Stimulated activated CD8-positive, alpha-beta memory T cell treated with anti-CD3 and anti-CD28 coated beads, Interleukin-12 subunit alpha, Interleukin-12 subunit beta, amount 100 ng/mL, for 1 hour (primary cell): ENCODE data around the gene DLEU7.

Source experiments
- DNase-seq: peaks from one replicate; pipeline ENCODE4 v3.0.0-alpha.2; 2020; ENCODE audit warnings: low read depth

Gene DLEU7

DNA sequence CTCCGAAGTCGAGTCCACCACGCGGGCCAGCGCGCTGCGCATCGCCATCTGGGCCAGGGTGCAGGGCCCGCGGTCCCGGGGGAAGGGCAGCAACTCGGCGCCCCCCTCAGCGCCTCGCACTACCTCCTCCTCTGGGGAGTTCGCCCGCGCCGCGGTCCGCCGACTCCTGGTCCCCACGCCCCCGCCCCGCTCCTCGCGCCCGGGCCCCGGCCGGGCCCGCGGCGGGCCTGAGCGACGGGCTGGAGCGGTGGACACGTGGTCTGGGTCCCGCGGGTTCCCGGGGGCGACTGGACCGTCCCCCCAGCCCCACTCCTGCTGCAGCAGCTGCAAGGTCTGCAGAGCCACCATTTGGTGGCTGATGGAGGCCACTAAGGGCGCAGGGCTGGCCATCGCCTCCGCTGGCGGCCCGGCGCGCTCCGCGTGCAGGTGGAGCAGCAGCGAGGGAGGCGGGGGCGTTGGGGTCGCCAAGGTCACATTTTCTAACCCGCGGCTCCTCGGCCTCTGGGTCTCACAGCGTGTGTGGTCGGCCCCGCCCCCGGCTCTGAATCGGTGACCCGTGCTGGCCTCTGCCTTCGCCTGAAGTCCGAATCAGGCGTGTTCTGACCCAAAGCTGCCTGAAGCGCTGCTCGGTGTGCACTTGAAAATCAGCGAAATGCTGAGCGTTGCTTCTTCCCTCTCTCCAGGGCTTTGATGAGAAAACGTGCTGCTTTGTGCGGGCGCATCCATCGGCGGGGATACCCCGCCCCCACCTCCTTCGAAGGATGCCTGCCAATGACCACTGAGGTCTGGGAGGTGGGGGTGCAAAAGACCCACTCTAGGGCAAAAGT lies at the start of gene DLEU7:
TSS of gene DLEU7 (minus strand) at position 436 of the 827 bp plus-strand sequence. CDS start at position 390, 46 bp downstream.
- no peak for DNase-seq

DNA sequence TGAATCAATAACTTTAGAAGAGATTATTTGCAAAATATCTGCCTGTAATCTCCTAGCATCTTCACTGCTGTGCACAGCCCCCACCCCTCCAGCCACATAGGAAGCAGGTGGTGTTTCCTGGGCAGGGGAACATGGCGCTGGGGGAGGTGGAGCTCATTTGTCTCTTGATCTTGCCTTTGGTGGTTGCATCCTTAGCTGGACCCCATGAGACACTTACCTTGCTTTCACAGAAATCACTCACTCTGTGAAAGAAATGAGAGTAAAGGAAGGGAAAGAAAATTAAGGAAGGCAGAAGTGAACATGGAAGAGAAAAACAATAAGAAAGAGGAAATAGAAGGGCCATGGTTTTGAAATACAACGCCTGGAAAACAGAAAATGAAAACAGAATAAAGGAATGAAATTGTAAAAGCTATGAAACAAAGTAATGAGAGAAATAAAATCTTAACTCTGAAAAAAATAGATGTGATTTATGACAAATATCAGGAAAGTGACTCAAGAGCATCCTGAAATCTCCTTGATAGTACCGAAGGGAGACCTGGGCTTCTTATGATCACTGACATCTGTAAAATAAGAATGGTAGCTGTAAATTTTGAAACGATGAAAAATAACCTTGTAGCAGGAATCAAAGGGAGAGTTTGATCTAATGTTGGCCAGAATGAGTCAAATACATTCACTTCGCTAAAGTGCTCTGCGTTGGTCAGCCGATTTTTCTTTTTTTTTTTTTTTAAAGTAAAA lies 48.9 kb upstream of the DLEU7 start:
- no peak for DNase-seq

DNA sequence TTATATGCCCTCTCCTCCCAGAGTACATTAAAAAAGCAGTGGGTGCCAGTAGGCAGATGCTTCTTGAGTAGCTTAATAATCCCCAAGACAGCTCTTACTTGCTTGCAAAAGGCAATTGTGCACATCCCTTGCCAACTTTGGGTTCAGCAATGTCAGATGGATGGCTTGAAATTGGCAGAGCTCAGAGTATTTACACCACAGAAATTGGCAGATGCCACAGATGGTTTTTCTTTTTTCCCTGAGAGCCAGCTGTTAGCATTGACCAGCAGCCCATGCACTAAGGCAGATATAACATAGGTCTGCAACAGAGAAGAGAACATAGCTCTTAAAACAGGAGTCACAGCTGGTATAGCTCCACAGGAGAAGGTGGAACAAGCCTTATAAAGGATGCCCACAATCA lies 47.7 kb upstream of the DLEU7 start:
- DNase-seq, result no peak

DNA sequence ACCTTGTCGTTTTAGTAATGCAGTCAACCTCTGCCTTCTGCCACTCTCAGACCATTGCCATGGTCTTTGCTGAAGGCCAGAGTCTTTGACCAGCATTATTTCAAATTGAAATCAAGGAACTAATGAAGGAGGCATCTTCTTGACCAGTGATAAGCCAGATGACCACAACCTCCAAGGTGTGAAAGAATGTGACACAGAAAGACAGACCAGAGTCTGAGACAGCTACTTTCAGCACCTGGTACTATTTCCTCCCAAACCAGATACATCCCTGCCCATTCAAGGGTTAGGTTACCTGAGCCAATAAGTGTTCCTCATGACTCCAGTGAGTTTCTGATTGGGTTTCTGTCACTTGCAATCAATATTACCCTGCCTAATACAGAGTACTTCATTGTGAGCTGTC lies 45.8 kb upstream of the DLEU7 start:
- no peak for DNase-seq

DNA sequence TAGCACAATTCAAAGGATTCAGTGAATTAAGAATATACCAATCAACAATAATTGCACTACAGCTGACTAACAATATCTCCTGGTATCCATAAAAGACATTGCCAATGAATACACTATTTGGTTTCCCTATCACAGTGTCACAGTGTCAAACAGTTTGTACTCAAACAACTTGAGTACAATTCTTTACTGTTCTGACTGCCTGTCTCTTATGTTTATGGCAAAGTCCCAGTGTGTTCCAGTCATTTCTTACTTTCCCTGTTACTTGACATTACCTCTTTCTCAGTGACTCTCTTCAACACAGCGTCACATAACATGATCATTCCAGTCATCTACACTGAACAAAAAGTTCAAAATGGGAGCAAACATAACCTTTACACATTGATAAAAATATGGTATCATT lies 44.9 kb upstream of the DLEU7 start:
- DNase-seq, result no peak

DNA sequence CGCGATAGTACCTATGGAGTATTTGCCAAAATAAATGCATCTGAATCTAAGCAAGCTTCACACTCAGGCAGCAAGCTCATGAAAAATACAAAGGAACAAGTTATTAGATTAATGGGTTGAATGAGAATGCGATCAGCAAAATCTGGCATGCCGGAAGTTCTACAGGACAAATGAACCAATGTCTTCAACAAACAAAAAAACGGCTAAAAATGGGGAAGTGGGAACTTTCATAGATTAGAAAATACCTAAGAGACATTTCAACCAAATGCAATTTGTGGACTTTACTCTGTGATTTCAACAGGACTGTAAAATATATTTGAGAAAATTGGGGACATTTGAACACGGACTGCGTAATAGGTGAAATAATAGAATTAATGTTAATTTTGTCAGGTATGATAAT lies 43.7 kb upstream of the DLEU7 start:
- DNase-seq, result no peak

DNA sequence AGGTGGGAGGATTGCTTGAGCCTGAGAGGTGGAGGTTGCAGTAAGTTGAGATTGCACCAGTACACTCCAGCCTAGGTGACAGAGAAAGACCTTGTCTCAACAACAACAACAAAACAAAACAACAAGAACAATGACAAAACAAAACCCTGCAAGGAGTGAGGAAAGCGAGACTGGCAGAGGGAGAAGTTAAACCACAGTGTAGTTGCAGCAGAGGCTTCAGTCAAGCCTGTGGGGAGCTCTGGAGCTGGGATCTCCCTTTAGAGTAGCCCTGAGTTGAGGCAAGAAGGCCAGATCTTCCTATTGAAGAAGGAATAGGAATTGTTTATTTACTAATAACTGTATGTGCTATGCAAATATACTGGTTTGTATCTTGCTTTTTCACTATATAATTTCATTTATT lies 40.8 kb upstream of the DLEU7 start:
- DNase-seq, result no peak

DNA sequence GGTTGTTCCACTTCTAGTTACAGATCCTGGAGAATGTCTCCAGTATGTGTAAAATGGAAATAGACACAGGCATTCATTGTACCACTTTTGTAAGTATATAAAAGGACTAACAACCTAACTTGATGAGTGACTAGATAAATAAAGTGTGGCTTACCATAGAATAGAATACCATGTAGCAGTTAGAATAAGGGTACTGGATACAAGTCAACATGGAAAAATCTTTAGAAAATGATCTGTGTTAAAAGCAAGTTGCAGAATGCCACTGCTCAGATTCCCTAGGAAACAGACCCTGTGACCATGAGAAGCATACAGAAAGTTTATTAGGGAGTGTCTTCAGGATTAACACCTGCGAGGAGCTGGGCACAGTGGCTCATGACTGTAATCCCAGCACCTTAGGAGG lies 40.2 kb upstream of the DLEU7 start:
- no peak for DNase-seq

DNA sequence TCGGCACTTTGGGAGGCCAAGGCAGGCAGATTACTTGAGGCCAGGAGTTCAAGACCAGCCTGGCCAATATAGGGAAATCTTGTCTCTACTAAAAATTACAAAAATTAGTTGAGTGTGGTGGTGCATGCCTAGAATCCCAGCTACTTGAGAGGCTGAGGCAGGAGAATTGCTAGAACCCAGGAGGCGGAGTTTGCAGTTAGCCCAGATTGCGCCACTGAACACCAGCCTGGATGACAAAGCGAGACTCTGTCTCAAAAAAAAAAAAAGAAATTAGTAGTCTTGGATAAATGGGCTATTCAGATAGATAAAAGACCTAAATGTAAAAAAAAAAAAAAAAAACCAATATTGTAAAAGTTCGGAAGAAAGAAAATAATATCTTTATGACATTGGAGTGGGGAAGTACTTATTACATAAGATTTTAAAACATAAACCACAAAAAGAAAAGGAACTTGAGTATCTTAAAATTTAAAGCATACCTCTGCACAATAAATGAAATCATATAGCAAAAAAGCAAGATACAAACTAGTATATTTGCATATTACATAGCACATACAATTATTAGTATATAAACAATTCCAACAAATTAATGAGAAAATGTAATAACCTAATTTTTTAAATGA lies 39.4 kb upstream of the DLEU7 start:
- DNase-seq, result no peak

DNA sequence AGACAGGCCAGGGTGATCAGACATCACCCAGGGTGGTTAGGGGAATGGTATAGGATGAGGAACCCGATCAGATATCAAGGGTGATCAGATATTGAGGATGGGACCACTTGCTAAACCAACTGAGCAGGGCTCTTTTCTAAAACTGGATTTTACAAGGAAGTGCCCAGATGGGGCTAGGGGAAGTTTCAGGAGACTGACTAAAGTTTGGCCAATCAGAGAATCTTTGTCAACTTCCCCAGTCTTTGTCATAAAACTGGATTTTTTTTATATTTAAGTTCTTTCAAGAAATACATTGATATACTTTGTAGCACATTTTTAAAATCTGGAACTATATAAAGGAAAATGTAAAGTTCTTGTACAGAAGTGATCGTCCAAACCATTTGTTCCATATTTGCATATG lies 30.5 kb upstream of the DLEU7 start:
- DNase-seq, result no peak

DNA sequence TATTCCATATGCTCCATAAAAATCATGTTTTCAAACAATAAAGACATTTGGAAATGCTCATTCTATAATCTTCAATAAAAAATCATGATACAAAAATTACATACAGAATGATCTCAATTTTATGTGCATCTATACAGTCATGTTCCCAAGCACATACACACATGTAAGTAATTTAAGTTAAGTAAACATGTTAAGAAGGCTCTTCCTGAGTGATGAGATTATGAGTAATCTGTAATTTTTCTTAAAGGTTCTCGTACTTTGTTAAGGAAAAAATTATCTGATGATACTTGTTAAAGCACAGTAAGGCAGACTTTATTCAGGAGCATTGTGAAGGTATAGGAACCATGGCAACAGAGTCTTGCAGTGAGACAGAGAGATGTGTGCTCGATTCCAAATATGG lies 30.0 kb upstream of the DLEU7 start:
- DNase-seq, result no peak

DNA sequence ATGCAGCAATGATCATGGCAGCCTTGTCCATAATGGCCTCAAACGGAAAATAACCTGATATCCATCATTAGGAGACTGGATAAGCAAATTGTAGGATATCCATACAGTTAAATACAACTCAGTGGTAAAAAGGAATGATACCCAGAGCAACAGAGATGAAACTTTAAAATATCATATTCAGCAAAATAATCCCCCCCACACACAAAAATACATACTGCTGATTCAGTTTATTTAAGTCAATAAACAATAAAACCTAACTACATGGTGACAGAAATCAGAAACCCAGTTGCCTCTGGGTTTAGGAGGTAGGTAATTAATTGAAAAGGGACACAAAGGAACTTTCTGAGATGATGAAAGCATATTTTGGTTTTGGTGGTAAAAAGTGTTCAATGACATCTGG lies 27.9 kb upstream of the DLEU7 start:
- DNase-seq, result no peak

DNA sequence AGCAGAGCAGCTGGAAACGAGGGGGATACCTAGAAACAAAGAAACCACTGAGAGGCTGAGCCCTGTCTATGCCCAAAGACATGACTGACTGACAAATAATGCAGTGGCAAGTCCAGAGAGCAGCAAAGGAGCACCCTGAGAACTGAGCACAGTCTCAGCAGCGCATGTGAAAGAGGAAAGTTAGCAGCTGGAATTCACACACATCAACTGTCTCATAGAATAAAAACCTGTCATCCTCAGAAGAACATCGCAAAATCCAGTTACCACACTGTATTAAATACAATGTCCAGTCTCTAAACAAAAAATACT lies 24.1 kb upstream of the DLEU7 start:
- no peak for DNase-seq

DNA sequence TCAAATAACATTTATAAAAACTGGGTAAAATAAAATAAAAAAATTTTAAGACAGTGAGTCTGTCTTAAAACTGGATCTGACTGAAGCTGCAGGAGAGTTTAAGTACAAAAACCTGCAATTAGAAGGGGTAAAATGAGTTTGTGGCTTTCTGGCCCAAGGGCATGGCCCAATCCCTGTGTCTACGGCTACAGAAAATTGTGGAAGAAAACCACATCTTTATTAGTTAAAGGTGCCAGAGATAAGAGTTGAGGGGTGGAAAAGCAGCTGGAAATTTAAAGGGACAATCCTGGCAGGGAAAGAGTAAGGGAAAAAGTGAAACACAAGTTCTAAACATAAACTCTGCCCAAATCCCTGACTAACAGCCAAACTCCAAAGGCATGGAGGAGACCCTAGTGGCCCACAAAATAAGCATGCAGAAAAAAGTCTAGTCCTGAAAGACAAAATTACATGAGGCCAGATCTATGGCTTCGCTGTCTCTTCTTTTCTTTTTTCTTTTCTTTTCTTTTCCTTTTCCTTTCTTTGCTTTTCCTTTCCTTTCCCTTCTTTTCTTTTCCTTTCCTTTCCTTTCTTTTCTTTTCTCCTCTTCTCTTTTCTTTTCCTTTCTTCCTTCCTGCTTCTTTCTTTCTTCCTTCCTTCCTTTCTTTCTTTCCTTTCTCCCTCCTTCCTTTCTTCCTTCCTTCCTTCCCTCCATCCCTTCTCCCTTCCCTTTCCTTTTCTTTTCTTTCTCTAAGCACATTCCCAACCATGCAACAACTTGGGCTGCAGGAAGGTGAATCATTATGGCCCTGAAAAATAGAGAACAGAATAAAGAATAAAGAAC lies 23.5 kb upstream of the DLEU7 start:
- no peak for DNase-seq

DNA sequence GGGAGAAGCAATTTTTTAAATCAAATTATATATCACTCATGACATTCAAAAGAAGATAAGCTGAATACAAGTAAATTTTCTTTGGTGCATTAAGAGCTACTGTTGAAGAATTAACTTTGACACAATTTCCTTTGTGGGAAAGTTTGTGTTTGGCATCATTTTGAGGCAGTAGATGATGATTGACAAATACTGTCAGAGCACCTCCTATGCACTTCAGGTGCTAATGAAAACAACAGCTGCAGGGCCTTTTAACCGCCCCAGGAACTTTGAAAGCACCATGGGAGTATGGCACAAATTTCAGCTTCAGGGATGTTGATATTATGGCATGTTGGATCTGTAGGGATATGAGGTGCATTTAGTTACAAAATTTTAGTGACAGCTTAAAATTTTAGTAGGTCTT lies 21.0 kb upstream of the DLEU7 start:
- no peak for DNase-seq

DNA sequence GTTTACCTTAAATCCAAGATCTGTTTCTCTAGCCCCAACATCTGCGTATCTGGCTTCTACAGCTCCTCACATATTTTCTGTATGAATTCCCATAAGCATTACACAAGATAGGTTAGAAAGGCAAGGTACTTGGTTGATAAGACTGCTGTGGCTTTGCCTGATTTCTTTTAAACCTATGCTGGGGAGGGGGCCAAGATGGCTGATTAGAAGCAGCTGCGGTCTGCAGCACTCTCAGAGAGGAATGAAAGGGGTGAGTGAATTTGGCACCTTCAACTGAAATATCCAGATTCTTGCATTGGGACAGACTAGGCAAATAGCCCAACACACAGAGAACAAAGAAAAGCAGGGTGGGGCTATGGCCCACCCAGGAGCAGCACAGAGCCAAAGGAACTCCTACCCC lies 12.2 kb upstream of the DLEU7 start:
- no peak for DNase-seq

DNA sequence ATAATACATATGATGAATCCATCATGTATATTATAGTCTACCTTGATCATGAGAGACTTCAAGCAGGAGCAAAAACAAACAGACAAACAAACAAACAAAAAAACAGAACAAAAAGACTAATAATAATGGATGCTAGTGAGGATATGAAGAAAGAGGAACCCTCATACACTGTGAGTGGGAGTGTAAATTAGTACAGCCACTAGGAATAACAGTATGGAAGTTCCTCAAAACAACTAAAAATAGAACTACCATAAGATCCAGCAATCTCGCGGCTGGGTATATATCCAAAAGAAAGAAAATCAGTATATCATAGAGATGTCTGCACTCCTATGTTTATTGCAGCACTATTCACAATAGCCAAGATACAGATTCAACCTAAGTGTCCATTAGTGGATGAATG lies 7.0 kb upstream of the DLEU7 start:
- no peak for DNase-seq

DNA sequence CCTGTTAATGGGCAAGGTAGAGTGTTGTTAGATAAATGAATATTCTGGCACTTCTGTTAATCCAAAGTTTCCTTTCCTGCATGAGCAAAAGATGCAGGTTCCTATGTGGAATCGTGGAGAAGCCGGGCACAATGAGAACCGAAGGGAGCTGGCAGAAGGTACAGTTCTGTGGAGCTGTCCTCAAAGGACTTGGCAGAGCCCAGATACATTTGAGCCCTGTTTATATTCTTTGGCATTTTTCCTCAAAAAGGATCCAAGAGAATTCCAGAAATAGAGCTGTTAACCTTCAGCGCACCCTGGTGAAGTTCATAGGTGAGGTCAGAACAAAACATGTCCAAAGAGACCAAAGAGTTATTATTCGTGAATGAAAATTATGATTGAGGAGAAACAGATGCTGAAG lies 4.0 kb upstream of the DLEU7 start:
- no peak for DNase-seq

DNA sequence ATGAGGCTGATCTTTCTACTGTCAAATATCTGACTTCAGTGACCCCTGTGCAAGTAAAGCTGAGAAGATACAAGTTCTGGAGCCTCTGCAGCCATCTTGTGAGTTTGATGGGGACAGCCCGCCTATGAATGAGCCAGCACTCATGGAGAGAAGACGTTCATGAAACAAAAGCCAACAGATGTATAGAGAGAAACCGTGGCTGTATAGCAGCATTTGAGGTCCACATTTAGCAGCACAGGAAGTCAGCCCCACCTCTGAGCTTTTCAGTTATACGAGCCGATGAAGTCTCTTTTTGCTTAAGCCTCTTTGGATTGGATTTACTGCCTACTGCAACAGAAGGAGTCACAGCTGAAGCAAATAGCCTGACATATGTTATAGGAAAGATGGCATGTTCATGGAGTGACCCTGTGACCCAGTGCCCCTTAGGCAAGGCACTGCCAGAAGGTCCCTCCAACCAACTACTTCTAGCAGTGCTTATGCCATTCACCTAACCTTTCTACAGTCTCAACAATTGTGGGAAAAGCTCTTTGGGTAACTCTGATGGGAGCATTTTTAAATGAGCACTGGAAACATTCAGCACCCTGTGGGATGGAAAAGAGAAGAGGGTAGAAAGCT lies 3.5 kb upstream of the DLEU7 start:
- DNase-seq, result no peak

DNA sequence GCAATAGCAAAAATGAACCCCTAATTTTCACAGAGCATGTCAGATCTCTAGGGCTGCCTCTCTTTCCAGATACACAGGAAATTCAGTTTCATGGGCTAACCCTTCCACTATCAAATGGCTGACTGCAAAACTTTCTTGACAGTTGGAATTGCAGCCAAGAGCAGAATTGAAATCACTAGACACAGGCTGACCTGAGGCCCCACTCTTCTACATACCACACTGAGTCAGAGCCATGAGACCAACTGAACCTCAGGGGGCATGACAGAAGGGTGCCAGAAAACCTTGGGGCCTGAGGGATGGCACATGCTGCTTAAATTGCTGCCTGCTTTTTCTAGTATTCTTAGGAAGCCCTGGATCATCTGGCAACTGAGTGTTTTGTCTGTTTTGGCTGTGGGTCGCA lies 1.7 kb upstream of the DLEU7 start:
- no peak for DNase-seq

DNA sequence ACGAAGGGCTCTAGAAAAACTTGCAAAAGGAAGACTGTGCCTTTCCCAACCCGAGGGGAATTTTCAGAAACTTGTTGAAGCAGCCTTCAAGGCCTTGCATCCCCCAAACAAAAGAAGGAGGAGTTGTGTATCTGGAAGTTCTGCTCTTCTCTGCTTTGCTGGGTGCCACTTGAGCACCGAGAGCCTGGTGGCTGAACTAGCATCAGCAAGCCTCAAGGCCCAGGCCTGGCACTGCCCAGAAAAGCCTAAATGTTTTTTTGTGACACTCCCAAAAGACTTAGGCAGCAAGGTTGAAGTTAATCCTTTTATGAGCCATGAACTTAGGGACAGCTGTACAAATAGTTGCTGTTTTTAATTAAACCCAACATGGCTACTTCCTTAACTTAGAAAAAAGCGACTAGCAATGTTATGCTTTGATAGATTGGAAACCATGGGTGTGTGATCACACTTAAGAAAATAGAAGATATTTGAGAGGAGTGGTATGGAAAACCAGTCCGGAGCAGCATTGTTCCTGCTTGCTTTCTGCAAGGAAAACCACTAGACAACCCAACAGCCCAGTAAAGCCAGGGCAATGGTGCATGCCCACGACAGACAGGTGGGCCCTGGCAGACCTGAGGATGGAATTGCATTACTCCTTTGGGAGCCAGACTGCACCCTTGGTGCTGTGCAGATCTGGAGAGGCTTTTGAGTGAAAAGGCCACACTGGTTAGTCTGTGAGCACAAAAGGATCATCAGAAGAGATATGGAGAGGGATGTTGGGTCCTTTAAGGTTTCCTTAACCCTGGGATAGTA lies 788 bp upstream of the DLEU7 start:
- no peak for DNase-seq

DNA sequence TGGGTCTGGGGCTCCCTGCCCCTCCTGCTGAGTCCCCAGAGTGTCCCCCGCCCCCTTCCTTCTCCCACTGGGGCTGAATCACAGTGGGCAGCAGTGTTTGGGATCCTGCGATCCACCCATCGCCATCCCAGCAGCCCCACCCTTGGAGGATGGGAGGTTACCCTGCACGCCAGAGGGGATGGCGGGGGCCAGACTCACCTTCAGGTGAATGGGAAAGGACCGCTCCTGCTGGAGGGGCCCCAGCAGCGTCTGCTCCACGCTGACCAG lies 569 bp downstream of the DLEU7 start:
- DNase-seq, result no peak
